Upper lobe of left lung (tissue), 6 donors: ENCODE data around the gene PCSK9. TPM values are rescaled to one million over a fixed set of nuclear protein-coding genes. Genes with fewer than 3 reads are reported as not detected.

Source experiments
- ATAC-seq, 2 donors: fragments of 200-7000 bp; cut with Tn5 transposase; one replicate each; pipeline ENCODE4 v1.9.1; 2022; ENCODE audit warnings: mild to moderate bottlenecking in 2 of 2, moderate library complexity in 2 of 2; ENCODE audit not compliant: low FRiP score in 2 of 2
- DNase-seq, 2 donors: peaks; one replicate each; pipeline ENCODE4 v3.0.0-alpha.2; 2019 to 2020
- H3K27ac ChIP-seq, 4 donors: fragments of 200-600 bp; sonication (generic); one replicate each; pipeline ENCODE4 v1.5.1; 2016 to 2019
- H3K27me3 ChIP-seq, 4 donors: fragments of 200-600 bp; sonication (generic); one replicate each; pipeline ENCODE4 v1.5.1; 2017 to 2019
- H3K36me3 ChIP-seq, 4 donors: fragments of 200-600 bp; sonication (generic); one replicate each; pipeline ENCODE4 v1.5.1; 2016 to 2019
- H3K4me1 ChIP-seq, 4 donors: fragments of 200-600 bp; sonication (generic); one replicate each; pipeline ENCODE4 v1.5.1; 2018 to 2019
- H3K4me3 ChIP-seq, 4 donors: fragments of 200-600 bp; sonication (generic); one replicate each; pipeline ENCODE4 v1.5.1; 2017 to 2019; ENCODE audit warnings: mild to moderate bottlenecking in 2 of 4, moderate library complexity in 1 of 4
- H3K9me3 ChIP-seq, 4 donors: fragments of 200-600 bp; sonication (generic); one replicate each; pipeline ENCODE4 v1.5.1; 2018 to 2019
- EP300 ChIP-seq, 4 donors: sonication (generic); formaldehyde crosslinking; IDR thresholded peaks; one replicate each; pipeline ENCODE4 v1.5.1; 2017; ENCODE audit warnings: antibody characterized with exemption in 4 of 4, control low read depth in 2 of 4
- POLR2A ChIP-seq, 4 donors: fragments of 450-650 bp; IDR thresholded peaks; one replicate each; pipeline ENCODE4 v1.5.1; 2016 to 2017; ENCODE audit warnings: antibody characterized with exemption in 4 of 4, mild to moderate bottlenecking in 2 of 4
- POLR2AphosphoS5 ChIP-seq, 2 donors: sonication (generic); formaldehyde crosslinking; IDR thresholded peaks; one replicate each; pipeline ENCODE4 v1.5.1; 2017; ENCODE audit warnings: antibody characterized with exemption in 2 of 2
- WGBS, 2 donors: methylation state at CpG; one replicate each; pipeline ENCODE4 v1.1.5; 2017 to 2018; 5-methylcytosine and 5-hydroxymethylcytosine counted together
- total RNA-seq, 6 donors: library from RNA; depleted of rRNA in 4 of 6; stranded (reverse); fragments of >200 nt in 4 of 6; gene quantifications; one replicate each; pipeline versions ENCODE4 v1.1.0 to v1.2.1, GENCODE V29; 2016 to 2021
- TF ChIP-seq, protein P1 (sequence below), 6 experiments: fragments of 450-650 bp in 4 of 6; fragments of 200-600 bp in 2 of 6; sonication (generic) in 2 of 6; IDR thresholded peaks; one replicate each; pipeline ENCODE4 v1.5.1; 2016 to 2019; ENCODE audit warnings: antibody characterized with exemption in 6 of 6
- donor health status: DM: no; HTN: no; CAD: no; lungs with moderate emphysema.
- donor health status: DM: no; HTN: yes; CAD: no; lungs with severe emphysema.

PCSK9 gene
- total RNA-seq, 6 donors from 2014 or later: 9.4 to 63.9 (median 31.5) TPM

DNA sequence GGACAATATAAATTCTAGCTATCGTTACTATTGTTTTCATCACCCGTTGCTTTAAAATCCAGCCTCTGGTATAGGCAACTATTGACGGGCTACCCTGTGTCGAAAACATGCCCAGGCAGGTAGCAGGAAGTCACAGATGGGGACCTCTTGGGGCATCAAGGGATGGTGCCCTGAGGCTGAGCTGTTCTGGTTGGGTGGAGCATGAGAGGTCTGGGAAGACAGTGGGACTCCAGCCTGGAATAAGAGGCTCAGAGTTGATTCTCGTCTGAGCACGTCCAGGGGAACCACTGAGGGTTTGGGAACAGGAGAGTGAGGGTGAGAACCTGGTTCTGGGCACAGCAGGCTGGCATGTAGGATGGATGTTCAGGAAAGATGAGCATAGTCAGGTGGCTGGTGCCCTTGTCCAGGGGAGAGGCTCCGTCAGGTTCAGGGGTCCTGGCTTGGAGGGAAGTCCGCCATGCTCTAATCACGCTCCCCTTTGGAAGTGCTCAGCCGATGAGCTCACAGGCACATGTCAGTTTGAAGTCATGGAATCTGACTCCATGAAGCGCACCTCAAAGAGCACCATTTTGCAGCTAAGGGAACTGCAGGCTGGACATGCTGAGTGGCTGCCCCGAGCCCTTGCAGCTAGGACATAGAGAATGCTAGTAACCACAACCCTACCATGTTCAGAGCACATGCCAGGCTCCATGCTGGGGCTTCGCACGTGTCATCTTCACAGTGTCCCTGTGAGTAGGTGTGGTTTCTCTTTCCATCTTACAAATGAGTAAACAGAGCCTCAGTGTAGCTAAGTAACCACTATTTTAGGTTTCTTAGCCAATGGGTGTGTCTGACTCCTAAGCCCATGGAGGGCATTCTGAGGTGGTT, 21.0 kb downstream of the PCSK9 start:
- TF ChIP-seq POLR2A (IDR thresholded peaks at IDR 0.05) (no peak), EP300 (IDR thresholded peaks at IDR 0.05) (no peak), POLR2AphosphoS5 (IDR thresholded peaks at IDR 0.05) (no peak)
- Histone ChIP-seq H3K4me3 (no peak overlapping the region), H3K9me3 (no peaks in the 10 kb centered on the region), H3K27ac (no peak overlapping the region), H3K36me3 (peaks cover 0 to 23% (median 0%) of the 10 kb centered on the region in 4 donors), H3K27me3 (no peaks in the 10 kb centered on the region), H3K4me1 (peaks cover 9 to 17% (median 16%) of the 10 kb centered on the region in 4 donors)
- DNase-seq (no peak), ATAC-seq (no peak)
- WGBS, 2 donors: 84 to 88% methylated on average over 12 to 14 of the region's 14 CpGs

GRCh38 chr1:55061000-55061705, 21.8 kb downstream of the PCSK9 start:
- no peak overlapping the region for H3K4me3 ChIP-seq
- H3K4me1 ChIP-seq: peaks cover 12 to 20% (median 17%) of the 10 kb centered on the region in 4 donors
- peaks cover 0 to 18% (median 2%) of the 10 kb centered on the region in 4 donors for H3K36me3 ChIP-seq
- ATAC-seq (no peak), DNase-seq (peak in 1 of 2 donors; percentile 66)
- H3K27ac ChIP-seq: no peak overlapping the region
- no peaks in the 10 kb centered on the region for H3K9me3 ChIP-seq
- TF ChIP-seq, protein P1, sequence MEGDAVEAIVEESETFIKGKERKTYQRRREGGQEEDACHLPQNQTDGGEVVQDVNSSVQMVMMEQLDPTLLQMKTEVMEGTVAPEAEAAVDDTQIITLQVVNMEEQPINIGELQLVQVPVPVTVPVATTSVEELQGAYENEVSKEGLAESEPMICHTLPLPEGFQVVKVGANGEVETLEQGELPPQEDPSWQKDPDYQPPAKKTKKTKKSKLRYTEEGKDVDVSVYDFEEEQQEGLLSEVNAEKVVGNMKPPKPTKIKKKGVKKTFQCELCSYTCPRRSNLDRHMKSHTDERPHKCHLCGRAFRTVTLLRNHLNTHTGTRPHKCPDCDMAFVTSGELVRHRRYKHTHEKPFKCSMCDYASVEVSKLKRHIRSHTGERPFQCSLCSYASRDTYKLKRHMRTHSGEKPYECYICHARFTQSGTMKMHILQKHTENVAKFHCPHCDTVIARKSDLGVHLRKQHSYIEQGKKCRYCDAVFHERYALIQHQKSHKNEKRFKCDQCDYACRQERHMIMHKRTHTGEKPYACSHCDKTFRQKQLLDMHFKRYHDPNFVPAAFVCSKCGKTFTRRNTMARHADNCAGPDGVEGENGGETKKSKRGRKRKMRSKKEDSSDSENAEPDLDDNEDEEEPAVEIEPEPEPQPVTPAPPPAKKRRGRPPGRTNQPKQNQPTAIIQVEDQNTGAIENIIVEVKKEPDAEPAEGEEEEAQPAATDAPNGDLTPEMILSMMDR (IDR thresholded peaks at IDR 0.05): no peak
- TF ChIP-seq POLR2A (IDR thresholded peaks at IDR 0.05) (no peak), EP300 (IDR thresholded peaks at IDR 0.05) (no peak), POLR2AphosphoS5 (IDR thresholded peaks at IDR 0.05) (no peak)
- no peaks in the 10 kb centered on the region for H3K27me3 ChIP-seq
- 86 to 89% methylated on average over 3 to 12 of the region's 13 CpGs for WGBS, 2 donors

DNA sequence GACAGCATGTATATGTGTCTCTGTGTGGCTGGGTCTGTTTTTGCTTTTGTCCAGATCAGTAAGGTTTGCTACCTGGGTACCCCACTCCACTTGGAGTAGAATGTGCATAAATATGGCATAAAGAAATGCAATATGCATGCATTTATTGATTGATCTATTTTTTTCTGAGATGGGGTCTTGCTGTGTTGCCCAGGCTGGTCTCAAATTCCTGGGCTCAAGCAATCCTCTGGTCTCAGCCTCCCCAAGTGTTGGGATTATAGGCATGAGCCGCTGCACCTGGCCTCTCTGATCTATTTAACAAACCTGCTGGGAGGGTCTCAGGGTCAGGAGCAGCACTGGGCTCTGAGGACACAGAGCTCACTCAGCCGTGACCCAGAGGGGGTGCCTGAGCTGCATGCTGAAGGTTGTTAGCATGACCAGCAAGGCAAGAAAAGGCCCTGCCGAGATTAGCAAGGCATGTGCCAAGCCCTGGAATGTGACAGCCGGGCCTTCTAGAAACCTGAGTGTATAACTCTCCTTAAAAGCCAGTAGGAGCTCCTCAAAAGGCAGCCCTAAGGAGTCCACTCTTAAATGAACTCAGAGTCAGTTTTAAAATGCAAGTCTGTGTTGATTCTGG, 22.5 kb downstream of the PCSK9 start:
- no peak for ATAC-seq
- WGBS, 2 donors: 72 to 100% methylated on average over 1 to 4 of the region's 4 CpGs
- TF ChIP-seq POLR2A (IDR thresholded peaks at IDR 0.05) (no peak), EP300 (IDR thresholded peaks at IDR 0.05) (no peak), POLR2AphosphoS5 (IDR thresholded peaks at IDR 0.05) (no peak)
- TF ChIP-seq, protein P1 (IDR thresholded peaks at IDR 0.05): no peak

GRCh38 chr1:55062801-55063576, 23.6 kb downstream of the PCSK9 start:
- TF ChIP-seq POLR2AphosphoS5 (IDR thresholded peaks at IDR 0.05) (no peak), EP300 (IDR thresholded peaks at IDR 0.05) (no peak), POLR2A (IDR thresholded peaks at IDR 0.05) (no peak)
- TF ChIP-seq, protein P1 (IDR thresholded peaks at IDR 0.05): no peak
- no peak overlapping the region for H3K27ac ChIP-seq
- ATAC-seq: no peak
- H3K9me3 ChIP-seq: no peaks in the 10 kb centered on the region
- H3K36me3 ChIP-seq: peaks cover 9 to 23% (median 18%) of the 10 kb centered on the region in 4 donors
- H3K4me3 ChIP-seq: no peak overlapping the region
- WGBS, 2 donors: 92% methylated on average over 17 to 29 of the region's 29 CpGs
- DNase-seq: peak in 1 of 2 donors; percentile 75
- peaks cover 12 to 20% (median 18%) of the 10 kb centered on the region in 4 donors for H3K4me1 ChIP-seq
- no peaks in the 10 kb centered on the region for H3K27me3 ChIP-seq

More for the DNA sequence above, 22.5 kb downstream of the PCSK9 start:
- Histone ChIP-seq H3K27me3 (no peaks in the 10 kb centered on the region), H3K4me1 (peaks cover 12 to 20% (median 18%) of the 10 kb centered on the region in 4 donors), H3K4me3 (no peak overlapping the region), H3K9me3 (no peaks in the 10 kb centered on the region), H3K27ac (no peak overlapping the region), H3K36me3 (peaks cover 1 to 21% (median 8%) of the 10 kb centered on the region in 4 donors)
- no peak for DNase-seq
